CD4-positive, alpha-beta T cell treated with Interferon gamma for 1 hour (primary cell): ENCODE results near the gene PIGH.
"Not testable (repeated sequence)": the region's sequence is repeated elsewhere in the genome, so short reads cannot be mapped to it uniquely, and the experiment has no call there.

Experiments used
- DNase-seq: peaks from one replicate; pipeline ENCODE4 v3.0.0-alpha.2; 2020

The PIGH gene, protein sequence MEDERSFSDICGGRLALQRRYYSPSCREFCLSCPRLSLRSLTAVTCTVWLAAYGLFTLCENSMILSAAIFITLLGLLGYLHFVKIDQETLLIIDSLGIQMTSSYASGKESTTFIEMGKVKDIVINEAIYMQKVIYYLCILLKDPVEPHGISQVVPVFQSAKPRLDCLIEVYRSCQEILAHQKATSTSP

DNA sequence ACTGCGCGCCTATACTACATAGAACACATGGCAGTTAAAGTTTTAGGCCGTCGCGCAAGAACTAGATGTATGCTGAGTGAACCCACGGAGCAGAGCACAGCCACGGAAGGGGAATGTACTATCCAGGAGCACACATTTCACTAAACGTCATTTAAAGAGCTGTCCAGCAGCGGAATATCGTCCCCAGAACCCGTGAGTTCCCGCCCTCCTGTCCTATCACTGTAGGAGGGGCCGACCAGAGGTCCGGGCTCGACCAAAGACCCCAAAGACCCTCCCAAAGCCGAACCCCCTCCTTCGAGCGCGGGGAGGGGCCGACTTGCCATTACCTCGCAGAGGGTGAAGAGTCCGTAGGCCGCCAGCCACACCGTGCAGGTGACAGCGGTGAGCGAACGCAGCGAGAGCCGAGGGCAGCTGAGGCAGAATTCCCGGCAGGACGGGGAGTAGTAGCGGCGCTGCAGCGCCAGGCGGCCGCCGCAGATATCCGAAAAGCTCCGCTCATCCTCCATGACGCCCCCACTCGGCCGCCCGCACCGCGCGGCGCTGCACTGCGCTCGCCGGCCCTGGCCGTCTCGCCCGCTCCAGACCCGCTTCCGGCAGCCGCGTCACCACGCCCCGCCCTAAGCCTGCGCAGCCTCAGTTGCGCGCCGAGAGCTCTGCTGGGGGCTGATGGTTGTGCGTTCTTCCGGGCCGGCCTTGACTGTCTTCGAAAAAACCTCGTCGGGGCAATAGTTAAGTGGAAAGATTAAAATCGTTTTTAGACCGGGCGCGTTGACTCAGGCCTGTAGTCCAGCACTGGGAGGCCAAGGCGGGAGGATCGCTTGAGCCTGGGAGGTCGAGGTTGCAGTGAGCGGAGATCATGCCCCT is at the start of gene PIGH:
PIGH (minus strand) TSS at position 571 of the 864 bp plus-strand sequence; CDS start at position 506, 65 bp downstream.
- DNase-seq = peak; percentile 94

DNA sequence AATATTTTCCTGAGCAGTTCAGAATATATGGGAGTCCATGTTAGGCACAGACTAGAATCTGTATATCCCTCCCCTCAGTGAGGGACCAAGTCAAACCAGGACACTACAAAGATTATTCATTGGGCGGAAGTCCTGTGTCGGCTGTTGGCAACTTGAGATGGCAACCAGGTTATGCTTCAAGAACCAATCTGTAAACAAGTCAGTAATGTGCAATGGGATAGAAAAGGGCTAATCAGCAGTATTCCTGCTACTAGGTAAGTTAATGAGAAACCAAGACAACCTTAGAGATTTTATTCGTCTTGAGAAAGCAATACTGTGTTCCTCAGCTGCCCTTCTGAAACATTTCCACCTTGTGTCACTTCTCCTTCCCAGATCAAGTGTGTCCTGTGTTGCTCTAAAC is 46.1 kb upstream of the PIGH start:
- no peak for DNase-seq

DNA sequence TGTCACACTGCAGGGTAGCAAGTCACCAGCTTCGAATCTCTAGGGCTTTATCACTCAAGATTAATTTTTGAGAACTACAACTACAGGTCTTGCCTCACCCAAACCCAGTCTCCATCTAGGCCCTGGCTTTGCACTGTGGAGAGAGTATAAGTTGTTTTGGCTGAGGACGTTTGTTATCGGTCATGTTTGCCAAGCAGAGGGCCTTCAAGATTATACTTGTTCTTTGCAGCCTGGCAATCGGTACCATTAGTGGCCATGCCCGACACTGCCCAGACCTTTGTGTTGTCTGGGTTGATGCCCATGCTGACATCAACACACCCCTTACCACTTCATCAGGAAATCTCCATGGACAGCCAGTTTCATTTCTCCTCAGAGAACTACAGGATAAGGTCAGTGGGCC is 45.3 kb upstream of the PIGH start:
- DNase-seq = no peak

DNA sequence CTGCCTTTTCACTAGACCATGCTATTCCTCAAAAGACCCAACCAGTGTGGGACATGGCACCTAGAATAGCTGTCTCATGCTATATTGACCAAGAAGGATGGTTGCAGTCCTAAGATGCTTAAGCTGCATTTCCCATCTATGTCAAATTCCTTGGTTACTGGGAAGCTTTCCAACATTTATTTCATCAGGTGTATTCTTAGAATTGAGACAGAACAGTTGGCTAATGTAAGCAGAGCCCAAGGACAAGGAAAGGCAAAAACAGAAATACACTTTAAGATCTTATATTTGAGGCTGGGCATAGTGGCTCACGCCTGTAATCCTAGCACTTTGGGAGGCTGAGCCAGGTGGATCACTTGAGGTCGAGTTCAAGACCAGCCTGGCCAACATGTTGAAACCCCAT is 44.4 kb upstream of the PIGH start:
- DNase-seq = no peak

DNA sequence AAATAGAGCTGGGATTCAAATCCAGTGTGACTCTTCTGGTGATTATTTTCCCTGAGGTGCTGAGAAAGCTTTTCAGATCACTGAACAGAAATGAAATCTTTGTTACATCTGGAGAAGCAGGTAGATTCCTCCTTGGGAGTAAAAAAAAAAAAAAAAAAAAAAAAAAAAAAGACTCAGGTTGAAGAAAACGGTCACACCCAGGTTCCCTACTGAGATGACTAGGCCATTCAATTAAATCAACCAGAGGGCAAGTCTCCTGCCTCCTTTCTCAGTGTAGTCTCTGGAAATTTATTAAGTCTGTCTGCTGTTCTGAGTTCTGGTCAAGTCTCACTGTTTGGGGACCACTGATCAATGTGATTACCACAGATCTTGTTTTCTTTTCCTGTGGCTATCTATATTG is 43.6 kb upstream of the PIGH start:
- no peak for DNase-seq

DNA sequence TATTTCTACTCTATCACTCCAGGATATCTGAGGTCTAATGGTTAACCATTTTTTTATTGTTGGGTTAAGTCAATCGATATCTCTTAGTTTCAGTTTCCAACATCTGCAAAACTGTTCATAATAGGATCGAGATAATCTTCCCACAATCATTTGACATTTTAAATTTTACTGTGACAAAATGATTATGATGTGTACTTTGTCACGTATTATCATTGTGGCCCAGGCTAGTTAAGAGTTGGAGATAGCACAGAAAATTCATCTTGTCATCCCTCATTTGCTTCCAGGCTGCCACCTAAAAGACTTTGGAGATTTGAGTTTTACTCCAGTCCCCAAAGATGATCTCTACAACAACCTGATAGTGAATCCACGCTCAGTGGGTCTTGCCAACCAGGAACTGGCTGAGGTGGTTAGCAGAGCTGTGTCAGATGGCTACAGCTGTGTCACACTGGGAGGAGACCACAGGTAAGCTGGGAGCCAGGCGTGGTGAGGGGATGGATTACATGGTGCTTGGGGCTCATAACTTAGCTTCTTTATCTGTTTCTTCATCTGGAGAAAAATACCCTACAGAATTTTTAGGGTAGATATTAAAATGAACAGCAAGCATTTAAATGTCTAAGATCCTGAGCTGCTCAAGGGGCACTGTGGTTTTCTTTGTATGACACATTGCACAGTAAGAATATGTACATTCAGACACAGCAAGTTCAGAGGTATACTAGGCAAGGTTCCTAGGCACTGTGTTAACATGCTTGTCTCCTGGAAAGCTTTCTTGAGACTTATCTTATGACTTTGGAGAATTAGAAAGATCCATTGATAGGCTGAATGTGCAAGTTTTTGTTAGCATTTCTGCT is 42.1 kb upstream of the PIGH start:
- no peak for DNase-seq

DNA sequence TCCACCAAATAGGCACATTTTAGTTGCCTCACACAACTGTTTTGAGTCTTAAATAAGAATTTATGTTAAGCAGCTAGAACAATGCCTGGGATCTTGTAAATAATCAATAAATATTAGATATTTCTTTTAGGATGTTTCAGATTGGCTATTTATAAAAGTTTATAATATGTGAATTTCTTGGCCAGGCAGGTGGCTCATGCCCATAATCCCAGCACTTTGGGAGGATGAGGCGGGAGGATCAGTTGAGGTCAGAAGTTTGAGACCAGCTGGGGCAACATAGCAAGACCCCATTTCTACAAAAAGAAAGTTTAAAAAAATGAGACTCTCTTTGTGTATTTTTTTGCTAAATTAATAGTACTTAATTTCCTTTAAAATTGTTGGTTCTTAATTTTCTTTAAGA is 41.4 kb upstream of the PIGH start:
- no peak for DNase-seq

DNA sequence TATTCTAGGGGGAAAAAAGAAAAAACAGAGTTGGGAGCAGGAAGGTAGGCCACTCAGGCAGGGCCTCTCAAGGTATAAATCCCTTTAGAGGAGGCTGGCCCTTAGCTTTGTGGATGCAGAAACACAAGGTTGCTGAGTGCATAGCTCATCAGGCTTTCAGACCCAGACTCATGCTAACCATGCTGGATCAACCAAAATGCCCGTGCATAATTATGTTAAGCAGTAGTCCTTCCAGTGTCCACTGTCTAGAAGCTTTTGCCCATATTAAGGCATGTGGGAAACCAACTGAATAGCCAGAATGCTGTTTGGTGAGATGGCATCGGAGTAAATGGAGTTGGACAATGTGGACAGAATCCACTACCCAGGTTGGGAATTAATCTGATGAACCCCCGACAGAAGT is 38.6 kb upstream of the PIGH start:
- DNase-seq = no peak

DNA sequence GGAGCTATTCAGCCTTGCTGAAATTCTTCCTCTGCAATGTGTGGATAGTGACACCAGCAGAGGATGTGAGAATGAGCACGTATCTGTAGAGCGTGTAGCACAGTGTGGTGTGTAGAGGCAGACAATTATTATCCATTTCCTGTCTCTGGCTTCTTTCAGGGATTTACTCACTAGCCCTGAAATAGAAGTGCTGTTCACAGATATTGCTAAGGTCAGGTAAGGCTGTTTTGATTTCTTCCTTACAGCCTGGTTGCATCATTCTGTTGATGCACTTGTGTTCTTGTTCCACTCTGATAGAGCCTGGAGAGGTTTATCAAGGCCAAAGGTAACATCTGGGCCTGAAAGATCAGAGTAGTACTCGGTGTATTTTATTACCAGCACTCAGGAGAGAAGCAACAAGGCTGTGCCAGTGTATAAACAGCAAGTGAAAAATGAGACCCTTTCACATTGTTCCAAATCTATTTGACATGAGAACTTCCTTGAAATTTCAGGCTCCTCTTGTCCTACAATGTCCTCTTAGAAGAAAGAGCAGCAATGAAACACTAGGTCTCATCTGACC is 36.4 kb upstream of the PIGH start:
- no peak for DNase-seq

DNA sequence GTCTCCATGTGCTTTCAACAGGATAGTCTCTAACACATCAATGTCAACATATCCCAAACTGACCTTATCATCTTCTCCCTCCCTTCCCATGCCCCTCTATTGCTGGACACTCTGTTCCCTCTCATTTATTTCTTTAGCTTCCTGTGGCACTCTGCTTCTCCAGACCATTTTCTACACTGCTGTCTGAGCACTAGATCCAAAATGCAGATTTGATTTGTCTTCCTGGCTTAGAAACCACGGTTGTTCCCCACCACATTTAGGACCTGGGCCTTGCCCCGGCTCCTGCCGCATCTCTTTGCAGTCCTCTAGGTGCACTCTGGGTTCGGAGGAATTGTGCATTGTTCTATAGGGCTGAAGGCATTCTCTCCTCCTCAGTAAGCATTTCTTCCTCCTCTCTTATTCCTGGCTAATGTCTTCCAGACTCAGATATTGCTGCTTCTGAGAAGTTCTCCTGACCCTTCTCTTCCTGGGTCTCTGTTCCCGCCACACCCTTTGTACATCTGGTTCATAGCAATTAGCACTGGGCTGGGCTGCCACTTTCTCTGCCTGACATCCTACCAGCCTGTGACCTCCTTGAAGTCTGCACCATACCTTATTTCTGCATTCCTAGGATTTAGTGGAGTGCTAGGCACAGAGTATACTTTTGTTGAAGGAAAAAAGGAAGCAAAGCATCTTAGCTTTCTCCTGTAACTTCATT is 33.5 kb upstream of the PIGH start:
- no peak for DNase-seq

DNA sequence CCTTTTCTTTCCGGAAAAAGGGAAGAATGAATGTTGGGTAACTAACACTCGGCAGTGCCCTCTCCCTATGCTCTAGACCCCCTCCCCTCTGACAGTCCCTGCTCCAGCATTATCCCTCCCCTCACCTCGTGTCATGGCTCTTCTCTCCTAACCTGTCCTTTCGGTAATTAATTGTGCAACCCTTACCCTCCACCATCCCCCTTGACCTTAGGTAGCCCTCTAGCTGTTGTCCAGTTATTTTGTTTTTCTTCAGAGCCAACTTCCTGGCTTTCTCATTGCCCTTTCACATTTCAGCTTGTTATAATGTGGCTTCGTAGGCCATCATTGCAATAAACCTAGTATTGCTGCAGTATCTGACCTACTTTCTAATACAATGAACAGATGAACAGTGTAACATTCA is 30.9 kb upstream of the PIGH start:
- no peak for DNase-seq

DNA sequence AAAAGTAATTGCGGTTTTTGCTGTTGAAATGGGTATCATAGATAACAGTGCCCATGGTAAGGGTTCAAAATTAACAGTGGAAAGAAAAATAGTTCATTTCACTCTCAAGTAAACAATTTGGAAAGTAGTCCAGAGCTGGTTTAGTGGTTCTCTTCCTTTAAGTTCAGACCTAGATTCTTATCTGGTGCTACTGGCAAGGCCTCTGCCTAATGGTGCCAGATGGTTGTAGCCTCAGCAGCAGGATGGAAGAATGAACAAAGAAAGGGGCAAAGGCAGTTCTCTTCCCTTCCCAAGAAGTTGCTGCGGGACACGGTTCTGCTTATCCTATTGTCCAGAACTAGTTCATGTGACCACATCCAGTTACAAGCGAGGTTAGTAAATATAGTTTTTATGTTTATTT is 30.1 kb upstream of the PIGH start:
- no peak for DNase-seq

DNA sequence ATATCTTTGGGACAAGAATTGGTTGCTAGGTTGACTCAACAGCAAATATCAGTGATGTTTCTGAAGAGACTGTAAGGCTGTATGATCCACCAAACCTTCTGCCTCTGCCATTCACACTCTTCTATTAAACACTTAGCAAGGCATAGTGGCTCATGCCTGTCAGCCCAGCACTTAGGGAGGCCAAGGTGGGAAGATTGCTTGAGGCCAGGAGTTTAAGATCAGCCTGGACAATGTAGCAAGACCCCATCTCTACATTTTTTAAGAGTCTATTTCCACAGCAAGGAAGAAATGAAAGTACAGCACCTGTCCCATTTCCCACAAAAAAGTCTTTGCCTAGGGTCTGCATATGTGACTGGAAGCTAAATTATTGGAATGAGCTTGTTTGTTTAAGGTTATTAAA is 27.5 kb upstream of the PIGH start:
- DNase-seq = no peak

DNA sequence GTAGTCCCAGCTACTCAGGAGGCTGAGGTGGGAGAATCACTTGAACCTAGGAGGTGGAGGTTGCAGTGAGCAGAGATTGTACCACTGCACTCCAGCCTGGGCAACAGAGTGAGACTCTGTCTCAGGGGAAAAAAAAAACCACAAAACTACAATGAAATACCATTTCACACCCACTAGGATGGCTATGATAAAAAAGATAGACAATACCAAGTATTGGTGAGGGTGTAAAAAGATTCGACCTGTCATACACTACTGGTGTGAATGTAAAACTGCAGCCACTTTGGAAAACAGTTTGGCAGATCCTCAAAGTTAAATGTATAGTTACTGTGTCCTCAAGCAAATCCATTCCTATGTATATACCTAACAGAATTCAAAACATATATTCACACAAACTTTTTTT is 26.1 kb upstream of the PIGH start:
- not testable (repeated sequence) for DNase-seq

DNA sequence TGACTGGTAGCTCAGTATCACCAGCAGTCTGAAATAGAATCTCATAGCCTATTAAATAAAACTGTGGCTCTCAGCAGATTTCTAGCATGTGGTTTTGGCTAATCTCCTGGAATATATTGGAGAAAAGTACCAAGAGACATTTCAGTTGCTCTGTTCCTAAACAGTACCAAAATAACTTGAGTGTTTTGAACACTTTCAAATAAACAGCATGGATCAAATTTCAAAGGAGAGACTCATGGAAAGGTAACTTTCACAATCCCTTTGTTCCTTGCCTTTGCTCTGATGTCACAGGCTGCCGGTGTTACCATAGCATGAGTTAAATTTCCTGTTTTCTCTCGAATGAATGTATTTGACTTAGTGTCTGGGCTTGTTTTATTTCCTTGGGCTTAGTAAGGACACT is 23.0 kb upstream of the PIGH start:
- no peak for DNase-seq

DNA sequence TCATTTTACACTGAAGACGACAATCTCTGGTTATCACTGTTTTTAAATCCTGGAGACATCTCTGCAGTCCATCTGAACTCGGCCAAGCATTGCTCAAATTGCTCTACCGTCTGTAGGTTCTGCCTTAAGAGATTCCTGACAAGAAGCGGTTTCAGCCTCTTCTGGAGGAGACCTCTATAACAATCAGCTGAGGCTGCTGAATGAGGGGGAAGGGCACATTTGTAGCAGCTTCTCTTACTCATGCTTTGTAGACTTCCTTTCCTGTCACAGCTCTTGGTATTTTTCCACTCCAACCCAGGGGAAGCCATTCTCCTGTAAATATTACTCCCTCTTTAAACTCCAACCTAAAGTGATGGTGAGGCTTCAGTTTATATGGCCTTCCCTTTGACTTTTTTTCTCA is 22.6 kb upstream of the PIGH start:
- DNase-seq = no peak

DNA sequence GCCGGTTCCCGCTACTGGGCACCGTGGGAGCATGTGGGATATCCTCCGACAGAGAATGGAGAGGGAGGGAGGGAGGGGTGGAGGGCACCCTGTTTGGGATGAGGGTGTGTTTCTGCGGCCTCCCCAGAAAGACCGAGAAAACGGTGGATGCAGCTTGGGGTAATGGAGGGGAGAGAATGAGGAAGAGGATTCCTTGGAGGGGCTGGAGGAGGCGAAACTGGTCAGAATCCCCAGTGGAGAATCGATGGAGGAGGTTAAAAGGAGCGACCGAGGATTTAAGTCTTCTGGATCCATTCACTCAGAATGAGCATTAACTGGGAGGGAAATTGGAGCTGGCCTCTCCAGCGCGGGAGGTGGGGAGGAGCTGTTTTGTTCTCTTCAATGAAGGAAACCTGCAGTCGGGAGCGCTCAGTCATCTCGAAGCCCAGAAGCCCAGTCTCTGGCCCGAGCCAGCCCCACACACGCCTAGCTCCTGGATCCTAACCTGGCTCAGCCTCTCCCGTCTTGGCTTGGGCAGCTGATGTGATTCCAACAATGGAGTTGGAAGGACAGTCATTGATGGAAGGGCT is 20.2 kb upstream of the PIGH start:
- DNase-seq = no peak

DNA sequence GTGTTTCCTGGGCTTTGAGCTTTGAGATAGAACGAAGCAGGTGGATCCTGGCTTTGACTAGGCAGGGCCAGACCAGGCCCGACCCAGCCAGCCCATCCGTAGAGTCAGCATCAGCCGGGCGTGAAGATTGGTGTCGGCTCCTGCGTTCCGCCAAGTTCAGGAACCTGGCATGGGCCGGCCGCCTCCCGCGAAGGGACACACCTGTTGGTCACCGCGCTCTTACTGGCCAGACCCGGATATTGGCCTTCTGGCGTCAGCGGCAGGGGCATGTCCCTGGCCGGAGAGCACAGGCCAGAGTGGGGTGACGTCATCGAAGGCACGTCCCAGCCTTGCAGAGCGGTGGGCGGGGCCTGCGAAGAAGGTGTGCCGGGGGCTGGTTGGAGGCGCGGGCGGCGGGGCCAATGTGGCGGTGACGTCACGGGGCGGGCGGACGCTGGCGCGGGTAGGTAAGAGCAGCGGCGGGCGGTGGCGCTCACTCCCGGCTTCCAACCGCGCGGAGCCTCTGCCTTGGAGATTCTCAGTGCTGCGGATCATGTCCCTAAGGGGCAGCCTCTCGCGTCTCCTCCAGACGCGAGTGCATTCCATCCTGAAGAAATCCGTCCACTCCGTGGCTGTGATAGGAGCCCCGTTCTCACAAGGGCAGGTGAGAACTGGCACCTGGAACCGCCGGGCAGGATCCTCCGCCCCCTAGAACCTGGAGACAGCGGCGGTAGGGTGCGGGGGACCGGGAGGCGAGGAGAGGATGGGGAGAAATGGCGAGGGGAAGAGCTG is 19.6 kb upstream of the PIGH start, which contains the start of gene ARG2:
ARG2 (plus strand) TSS at position 475 of the 771 bp plus-strand sequence; CDS start at position 533, 58 bp downstream.
- peak; percentile 98 for DNase-seq

DNA sequence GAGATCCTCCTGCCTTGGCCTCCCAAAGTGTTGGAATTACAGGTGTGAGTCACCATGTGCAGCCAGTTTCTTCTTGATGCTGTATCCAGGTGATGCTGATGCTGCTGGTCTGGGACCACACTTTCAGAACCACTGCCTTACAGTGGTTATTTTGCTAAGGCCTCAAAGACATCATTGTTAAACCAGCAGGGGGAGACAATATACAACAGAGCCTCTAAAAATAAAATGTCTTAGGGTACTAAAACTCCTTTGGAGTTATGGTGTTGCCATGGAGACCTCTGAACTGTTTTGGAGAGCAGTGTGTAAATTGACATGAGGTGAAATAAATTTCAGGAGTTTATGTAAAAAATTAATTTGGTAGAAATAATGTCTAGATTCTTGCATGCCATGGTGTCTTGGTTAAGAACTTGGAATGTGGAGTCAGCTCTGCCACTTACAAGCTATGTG is 18.6 kb upstream of the PIGH start:
- DNase-seq = peak; percentile 36

DNA sequence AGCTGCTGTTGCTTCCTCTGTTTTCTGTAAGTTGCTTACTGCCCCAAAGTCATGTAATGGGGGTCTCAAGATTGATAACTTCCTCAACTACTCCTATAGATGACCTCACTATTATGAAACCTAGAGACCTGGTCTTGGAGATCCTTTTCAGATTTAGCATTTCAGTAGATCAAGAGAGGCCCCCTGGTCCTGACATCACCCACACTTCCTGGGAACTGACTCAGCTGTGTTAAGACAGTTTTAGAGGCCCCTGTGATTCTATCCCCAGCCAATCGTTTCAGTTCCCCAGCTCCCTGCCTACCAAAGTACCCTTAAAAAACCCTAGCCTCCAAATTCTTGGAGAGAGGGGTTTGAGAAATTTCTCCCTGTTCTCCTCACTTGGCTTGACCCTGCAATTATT is 10.4 kb upstream of the PIGH start:
- DNase-seq = no peak

DNA sequence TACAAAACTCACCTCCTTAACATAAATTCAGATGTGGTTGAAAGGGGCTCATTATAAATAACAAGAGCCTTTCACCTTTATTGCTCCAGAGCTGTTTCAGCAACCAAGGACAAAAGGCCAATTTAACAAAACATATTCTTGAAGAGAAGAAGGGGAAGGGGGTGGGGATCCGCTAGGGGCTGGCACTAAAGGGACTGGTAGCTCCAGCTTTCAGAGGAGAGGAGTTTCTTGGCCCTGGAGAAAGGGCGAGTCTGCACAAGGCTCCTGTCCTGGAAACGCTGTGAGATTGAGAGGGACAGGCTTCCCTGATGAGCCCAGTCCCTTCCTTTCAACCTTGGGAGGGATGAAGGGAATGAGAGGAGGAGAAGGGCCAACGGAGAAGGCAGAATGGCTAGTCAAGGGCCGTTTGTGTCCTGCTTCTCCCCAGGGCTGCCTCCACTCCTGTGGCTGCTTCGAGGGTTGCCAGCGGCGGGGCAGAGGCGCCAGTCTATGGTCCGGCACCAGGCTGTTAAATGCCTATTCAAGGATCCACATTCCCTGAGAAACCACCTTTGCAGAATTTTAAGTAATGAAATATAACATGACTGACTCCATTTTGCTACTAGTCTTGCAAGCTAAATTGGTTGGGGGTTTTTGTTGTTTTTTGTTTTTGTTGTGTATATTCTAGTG is 9.7 kb upstream of the PIGH start:
- no peak for DNase-seq
